Suppressor macrophage (primary cell): ENCODE measurements around the gene RALGAPA2.
A peak's percentile ranks its signal among the peaks of the same experiment; 100 is the strongest.

ENCODE experiments used
- DNase-seq, 4 experiments: peaks; one replicate each; pipeline ENCODE4 v3.0.0-alpha.2; 2020 to 2022

Gene RALGAPA2

DNA sequence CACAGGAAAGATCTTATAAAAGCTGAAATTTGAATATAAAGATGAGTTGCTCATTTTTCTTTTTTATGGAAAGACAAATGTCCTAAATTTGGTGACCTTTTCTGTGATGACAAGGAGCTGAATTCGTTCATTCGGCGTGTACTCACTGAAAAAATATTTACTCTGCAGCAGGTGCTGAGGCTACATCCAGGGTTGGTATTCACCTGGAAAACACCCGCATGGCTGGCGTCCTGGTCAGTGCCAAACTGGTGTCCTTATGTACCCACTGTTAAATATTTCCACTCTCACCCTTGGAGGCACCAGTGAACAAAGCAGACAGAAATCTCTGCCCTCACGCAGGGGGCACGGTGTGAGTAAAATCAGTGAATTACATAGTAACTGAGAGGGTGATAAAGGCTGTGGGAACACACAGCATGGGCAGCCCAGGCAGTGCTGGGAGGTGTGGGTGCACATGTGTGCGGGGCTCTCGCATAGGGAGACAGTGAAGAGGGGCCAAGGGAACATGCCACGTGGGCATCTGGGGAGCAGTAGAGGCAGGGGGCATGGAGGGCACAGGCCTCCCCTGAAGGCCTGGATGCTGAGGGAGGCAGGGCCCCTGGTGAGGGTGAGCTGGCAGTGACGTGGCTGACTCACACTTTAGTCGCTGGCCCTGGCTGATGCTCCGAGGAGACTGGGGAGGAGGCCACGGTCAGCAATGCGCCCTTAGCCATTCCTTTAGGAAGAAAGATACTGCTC is 254.9 kb downstream of the RALGAPA2 start:
- no peak for DNase-seq

DNA sequence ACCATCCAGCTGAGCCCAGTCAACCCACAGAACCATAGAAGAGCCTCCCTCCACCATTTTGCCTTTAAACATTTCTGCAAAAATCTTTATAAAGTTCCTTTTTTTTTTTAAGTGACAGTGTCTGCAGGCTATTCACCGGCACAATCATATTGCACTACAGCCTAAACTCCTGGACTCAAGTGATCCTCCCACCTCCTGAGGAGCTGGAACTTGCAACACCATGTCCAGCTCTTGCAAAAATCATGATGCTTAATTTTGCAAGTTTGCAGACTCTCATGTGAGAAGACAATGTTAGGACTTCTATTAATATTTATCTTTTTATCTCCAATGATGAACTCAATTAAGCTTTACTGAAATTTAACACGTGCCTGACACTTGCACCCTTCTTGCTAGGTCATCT is 255.7 kb downstream of the RALGAPA2 start:
- DNase-seq = peak; percentile 55 to 81 (median 76)

- peak in 1 of 4 experiments; percentile 5 for DNase-seq
Observed at GRCh38 chr20:20455926-20456325, 256.5 kb downstream of the RALGAPA2 start.

DNA sequence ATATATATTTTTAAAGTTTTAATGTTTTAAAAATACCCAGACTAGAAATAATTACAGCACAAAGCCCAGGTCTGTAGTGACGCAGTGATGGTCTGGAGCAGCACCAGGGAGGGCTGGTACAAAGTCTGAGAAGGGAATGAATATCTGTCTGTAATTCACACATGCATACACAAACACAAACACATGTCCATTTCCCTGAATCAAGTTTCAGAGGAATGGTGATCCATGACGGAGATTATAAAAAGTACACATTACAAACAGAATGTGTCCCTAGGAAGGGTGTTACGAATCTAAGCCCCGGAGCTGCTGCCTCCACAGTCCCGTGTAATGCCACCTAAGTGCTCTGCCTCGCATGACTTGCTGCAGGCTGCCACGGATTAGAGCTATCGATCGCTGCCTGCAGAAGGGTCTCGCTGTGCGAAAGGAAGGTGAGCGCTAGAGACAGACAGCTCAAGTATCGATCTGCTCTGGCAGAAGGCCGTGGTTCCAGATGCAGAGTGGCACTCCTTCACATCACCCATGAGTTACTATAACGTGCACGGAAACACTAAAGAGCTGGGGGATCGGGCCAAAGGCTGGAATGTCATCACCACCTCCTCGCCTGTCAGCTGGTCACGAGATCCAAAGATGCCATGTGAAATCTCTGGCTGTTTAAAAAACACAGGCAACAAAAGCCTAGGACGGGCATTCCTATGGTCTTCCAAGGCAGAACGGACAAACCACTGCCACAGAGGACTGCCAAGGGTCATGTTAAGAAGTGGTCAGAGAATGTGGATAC is 257.4 kb downstream of the RALGAPA2 start:
- DNase-seq = no peak

DNA sequence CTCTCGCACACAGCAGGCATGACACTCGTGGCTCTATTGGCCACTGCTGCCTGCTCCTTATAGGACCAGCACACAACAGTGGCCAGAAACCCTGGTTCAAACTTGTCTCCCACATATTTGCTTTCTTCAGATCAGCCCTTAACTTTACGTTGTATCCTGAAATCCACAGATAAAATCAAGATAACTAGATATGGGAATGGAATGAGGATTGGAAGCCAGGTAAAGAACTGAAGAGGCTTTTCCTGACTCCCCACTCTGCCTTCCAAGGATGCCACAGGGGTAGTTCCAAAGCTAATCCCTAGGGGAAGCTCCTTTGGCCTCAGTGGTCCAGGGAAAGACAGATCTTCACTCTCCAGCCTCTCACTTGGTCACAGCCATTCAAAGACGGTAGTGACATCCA is 258.1 kb downstream of the RALGAPA2 start:
- no peak for DNase-seq

DNA sequence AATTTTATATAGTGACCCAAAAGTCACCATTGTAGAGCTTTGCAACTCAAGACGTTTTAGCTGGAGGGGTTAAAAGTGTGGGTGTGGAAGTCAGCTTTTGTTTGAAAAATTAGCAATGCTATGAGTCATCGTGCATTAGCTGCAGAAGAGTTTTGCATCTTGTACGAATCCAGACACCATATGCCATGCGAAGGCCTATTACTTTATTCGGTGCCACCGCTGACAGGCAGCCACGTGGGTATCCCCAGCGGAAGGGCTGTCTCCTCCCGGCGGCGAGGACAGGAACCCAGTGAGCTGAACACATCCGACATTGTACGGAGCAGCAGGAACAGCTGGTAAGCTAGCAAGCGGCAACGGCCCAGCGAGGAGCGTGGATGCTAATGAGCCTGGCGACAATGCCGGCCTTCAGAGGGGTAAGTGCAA is 260.2 kb downstream of the RALGAPA2 start:
- DNase-seq = peak; percentile 82 to 92 (median 89)

- no peak for DNase-seq
Observed at GRCh38 chr20:20450521-20450920, 261.9 kb downstream of the RALGAPA2 start.

DNA sequence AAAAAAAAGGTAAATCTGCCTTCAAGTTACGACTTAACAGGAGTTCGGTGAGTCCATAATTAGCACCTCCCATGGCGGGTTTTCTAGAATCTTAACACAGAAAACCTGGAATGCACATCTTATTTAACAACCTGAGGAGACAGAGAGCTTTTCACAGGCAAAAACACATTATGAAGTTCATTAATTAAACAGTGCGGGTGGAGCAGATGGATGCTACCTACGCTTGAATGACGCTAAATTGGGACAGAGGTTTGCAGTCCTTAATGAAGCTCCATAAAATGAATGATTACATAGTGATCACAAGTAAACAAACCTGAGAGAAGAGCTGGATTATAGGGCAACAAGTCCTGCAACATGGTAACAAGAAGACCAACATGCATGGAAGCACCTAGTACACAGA is 263.6 kb downstream of the RALGAPA2 start:
- DNase-seq = no peak

- DNase-seq = no peak
Observed at GRCh38 chr20:20447196-20447595, 265.2 kb downstream of the RALGAPA2 start.

DNA sequence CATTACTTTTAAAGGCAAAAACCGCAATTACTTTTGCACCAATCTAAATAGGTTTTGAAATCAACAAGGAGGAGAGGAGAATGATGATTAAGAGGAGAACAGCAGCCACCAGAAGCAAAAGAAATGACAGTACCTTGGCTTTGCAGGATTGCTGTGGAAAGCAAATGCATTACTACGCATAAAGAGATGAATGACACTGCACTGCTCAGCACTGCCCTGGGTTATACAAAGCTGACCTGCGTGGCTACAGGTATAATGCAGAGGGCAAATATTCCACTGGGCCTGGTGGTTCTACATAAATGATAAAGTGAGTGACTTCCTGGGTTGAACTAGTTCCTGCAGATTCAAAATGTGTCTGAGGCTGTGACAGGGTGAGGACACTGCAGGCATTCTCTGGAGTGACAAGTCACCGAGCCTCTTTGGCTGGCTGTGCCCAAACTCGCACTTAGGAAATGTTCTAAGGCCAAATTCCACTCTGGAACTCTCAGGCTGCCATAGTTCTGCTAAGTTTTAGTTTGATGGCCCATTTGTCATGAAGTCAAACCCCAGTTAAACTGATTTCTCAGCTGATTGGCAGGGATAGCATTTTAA is 265.9 kb downstream of the RALGAPA2 start:
- no peak for DNase-seq

GRCh38 chr20:20446001-20446400 is 266.4 kb downstream of the RALGAPA2 start:
- no peak for DNase-seq

DNA sequence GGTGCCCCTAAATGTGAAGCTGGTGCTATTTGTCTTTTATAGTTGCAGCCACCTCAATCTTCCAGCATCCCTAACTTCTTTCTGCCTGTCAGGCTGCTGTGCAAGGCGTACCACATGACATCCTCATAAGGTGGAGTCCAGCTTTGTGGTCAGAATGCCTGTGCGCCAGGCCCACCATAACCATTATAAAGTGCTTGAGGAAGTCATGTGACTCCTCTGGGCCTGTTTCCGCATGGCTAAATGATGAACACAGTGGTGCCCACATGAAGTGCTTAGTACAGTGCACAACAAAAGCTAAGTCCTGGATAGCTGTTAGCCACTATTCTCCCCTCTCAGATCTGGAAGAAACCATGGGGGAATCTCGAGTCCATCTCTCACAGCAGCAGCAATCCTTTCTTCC is 268.9 kb downstream of the RALGAPA2 start:
- peak; percentile 23 to 50 (median 47) for DNase-seq

- DNase-seq = no peak
Observed at GRCh38 chr20:20442466-20442865, 270.0 kb downstream of the RALGAPA2 start.

GRCh38 chr20:20440886-20441658 is 271.4 kb downstream of the RALGAPA2 start:
- peak in 2 of 4 experiments; percentile 9 to 17 for DNase-seq

DNA sequence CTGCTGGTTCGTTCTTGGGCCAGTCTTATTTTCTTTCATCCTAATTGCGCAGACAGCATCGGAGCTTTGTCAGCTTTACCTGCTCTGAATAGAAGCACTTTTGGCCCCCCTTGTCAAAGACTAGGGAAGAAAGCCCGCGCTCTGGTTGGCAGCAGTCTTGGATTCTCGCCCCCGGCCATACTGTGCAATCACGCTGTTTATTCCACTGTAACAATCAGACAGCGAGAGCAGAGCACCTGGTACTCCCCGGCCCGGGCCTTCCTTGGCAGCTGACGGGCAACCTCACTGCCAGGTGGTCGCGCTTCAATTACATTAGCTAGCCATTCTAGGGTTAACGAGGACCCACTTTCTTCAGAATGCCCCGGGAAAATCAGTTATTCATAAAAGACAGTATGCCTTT is 272.0 kb downstream of the RALGAPA2 start:
- no peak for DNase-seq

- no peak for DNase-seq
Observed at GRCh38 chr20:20439602-20440190, 272.7 kb downstream of the RALGAPA2 start.

DNA sequence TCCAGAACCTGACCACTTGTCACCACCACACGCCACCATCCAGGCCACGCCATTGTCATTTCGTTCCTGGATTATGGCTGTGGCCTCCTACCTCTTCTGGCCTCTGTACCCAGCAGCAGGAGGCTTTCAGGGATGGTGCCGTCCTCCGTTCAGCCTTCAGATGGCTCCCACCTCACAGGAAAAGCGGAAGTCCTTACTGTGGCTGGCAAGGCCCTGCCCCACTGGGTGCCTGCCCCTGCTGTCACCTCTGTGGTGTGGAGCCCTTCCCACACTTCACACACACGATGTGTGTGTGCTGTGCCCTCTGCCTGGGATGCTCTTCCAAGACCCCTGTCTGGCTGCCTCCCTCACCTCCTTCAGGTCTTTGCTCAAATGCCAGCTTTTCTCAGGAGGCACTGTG is 275.1 kb downstream of the RALGAPA2 start:
- no peak for DNase-seq

GRCh38 chr20:20436689-20437088 is 275.8 kb downstream of the RALGAPA2 start:
- no peak for DNase-seq

DNA sequence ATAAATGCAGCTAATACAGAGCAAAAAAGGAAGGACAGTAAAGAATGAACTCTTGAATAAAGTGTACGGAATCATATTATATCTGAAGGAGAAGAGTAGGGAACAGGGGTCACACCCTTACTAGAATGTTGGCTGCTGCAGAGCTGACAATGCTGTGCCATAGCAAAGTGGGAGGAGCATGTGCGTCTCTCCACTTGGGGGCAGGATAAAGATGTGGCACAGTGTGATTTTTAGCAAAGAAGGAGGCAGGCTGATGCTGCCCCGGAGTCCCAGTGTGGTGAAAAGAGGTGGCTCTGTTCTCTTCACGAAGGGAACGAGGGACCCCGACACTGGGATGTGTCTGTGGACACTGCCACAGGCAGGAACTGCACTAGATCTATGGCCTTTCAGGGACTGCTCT is 277.0 kb downstream of the RALGAPA2 start:
- DNase-seq = no peak

- DNase-seq = no peak
Observed at GRCh38 chr20:20432618-20433286, 279.7 kb downstream of the RALGAPA2 start.

GRCh38 chr20:20430066-20430465 is 282.4 kb downstream of the RALGAPA2 start:
- DNase-seq = no peak

- no peak for DNase-seq
Observed at GRCh38 chr20:20428067-20428466, 284.4 kb downstream of the RALGAPA2 start.
